GM12874 (cell line): Measurements from ENCODE around the gene MRPL40.

Experiments
- CTCF ChIP-seq: IDR thresholded peaks from 2 replicates; pipeline ENCODE4 v1.5.1; 2011; ENCODE audit warnings: low read depth, mild to moderate bottlenecking, control low read depth, low read length, moderate library complexity; ENCODE audit not compliant: insufficient read depth

The MRPL40 gene

DNA sequence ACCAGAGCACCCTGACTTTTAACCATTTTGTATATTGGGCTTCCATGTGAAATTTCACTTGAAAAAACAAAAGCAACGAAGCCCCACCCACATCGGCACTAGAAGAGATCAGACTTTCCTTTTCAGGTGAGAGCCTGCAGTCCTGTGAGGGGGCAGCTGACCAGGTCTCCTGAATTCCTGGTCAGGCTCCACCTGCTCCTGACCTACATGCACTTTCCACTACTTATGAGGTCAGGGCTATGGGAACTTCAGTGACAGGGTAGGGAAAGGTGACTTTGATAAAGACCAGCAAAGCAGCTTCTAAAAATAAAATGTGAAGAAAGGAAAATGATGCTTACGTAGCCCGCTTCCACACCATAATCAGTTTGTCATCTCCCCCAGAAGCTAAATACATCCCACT lies 25.5 kb upstream of the MRPL40 start:
- no peak for TF ChIP-seq CTCF

DNA sequence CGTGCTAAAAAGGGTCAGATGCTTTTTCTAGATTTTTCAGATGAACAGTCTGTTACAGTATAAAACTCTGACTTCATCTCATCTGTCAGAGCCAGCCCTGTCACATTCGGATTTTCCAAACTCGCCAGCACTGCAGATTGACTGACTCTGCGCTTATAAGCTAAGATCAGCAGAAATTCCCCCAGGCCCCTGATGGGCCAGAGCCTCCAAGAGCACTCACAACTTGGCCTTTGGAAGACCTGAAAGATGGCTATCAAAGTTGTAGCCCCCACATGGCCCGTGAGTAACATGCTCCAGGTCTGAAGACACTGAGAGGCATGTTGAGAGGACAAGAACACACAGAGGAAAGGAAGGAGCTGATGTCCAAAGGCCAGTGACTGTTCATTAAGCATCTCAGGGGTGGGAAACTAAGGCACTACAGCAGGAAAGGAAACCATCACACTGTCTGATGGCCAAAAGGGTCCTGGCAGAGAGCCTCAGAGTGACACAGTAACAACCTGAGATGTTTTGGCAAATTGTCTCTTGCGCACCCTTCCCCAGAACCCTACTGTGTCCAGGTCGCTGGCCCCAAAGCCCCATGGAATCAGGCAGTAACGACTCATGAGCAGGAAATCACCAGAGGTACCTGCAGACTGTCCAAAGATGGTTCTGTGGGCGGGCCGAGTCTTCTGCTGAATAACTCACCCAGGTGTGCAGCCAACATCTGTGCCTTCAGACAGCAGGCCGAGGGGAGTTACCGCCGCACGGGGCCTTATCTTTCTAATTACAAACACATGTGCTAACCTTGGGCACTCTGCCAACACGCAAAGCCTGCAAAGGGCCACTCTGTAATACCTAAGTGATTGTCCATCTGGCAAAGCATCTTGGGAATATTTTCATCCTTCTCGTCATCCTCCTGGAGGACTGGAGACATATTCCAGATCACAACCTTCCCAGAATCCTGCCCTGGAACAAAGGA lies 24.4 kb upstream of the MRPL40 start:
- no peak for TF ChIP-seq CTCF

DNA sequence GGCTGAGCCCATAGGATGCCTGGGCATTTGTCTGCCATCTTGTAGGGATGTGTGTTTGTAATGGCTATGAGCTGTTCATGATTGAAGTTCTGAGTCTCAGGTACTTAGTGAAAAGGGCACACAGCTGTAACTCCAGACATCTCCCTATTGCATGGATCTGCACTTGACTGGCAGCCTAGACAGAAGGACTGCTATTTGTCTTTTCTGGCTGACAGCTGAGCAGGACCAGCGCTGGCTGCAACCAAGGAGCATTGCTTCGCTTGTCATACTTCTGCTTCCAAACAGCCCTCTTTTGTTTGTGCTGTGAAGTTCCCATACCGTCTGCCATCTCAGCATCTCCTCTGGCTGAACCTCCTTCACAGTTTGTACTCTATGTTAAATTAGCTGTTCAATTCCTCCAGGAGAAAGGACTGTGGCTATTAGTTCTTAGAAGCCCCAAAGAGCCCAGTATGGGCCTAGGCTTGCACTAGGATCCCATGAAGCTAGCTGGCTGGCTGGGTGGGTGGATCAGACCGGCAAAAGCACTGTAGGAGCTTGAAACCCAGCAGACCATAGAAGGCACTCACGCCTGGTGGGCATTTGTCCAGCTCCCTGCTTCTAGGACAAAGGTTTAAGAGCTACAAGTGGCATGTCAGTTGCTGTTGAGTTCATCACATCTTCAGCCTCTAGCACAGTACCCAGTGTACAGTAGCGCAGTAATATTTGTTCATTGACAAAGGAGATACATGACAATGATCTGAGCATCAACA lies 21.2 kb upstream of the MRPL40 start:
- TF ChIP-seq CTCF = no peak

- no peak for TF ChIP-seq CTCF
Measured at GRCh38 chr22:19411690-19412045, 20.7 kb upstream of the MRPL40 start.

DNA sequence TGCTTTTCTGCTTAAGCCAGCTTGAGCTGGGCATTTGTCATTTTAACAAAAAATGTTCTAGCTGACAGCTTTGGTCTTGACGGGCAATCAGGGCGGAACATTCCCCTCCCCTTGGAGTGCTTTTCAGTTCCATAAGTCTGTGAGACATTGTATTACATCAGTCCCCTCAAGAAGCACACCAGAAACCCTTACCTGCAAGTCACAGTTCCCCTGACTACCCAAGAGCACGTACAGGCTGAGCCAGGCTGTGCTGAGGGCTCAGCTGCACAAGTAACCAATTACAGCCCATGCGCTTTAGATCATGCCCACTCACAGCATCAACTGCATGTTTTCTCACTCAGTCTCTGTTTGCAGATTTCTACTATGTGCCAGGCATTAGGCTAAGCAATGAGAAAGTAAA lies 19.9 kb upstream of the MRPL40 start:
- no peak for TF ChIP-seq CTCF

GRCh38 chr22:19412923-19413322 lies 19.4 kb upstream of the MRPL40 start:
- TF ChIP-seq CTCF = no peak

- no peak for TF ChIP-seq CTCF
Measured at GRCh38 chr22:19419086-19419463, 13.3 kb upstream of the MRPL40 start.
